Motor neuron (in vitro differentiated cells): Measurements from ENCODE around the gene CAMK2B. TPM values are rescaled to one million over a fixed set of nuclear protein-coding genes. Genes with fewer than 3 reads are reported as not detected.

Experiments used
- ATAC-seq, 8 experiments: fragments of 200-7000 bp; cut with Tn5 transposase; replicated peaks in 6 of 8; 2 replicates each; pipeline ENCODE4 v1.8.0; 2021; ENCODE audit warnings: mild to moderate bottlenecking in 8 of 8, moderate library complexity in 8 of 8
- H3K27ac ChIP-seq, 2 donors: fragments of 250-450 bp; sonication (Bioruptor Pico); 2 replicates each; pipeline ENCODE4 v1.9.0; 2021; ENCODE audit warnings: antibody characterized with exemption in 2 of 2, mild to moderate bottlenecking in 2 of 2, moderate library complexity in 1 of 2
- H3K4me1 ChIP-seq, 2 donors: fragments of 250-450 bp; sonication (Bioruptor Pico); replicated peaks in 1 of 2; 2 replicates each; pipeline ENCODE4 v1.6.1; 2021; ENCODE audit warnings: antibody characterized with exemption in 2 of 2, mild to moderate bottlenecking in 2 of 2, moderate library complexity in 1 of 2
- H3K4me3 ChIP-seq, 5 donors: fragments of 250-450 bp; sonication (Bioruptor Pico); 2 replicates each; pipeline ENCODE4 v1.9.0; 2021; ENCODE audit warnings: antibody characterized with exemption in 5 of 5, mild to moderate bottlenecking in 5 of 5, moderate library complexity in 4 of 5
- WGBS, 10 experiments: fragments of 450-650 bp; shearing (Covaris generic); methylation state at CpG; one replicate each; pipeline ENCODE4 v1.0.0; 2022; 5-methylcytosine and 5-hydroxymethylcytosine counted together
- in situ Hi-C, 9 experiments: fragments of 400-800 bp; cut with MboI; loops; one replicate each; pipeline ENCODE4 v1.15.0; 2021; ENCODE audit warnings: low sequenced_read_pairs in 9 of 9, low pct_unique_long_range_greater_than_20kb in 2 of 9; ENCODE audit not compliant: unreplicated experiment in 9 of 9
- total RNA-seq, 8 experiments: library from RNA; unstranded; fragments of 300-600 nt; gene quantifications; 2 replicates each; pipeline versions ENCODE4 v1.2.3 to v1.2.4, GENCODE V29; 2022

CAMK2B gene
- total RNA-seq, 8 experiments from 2014 or later = 2.2 to 23.4 (median 9.9) TPM

DNA sequence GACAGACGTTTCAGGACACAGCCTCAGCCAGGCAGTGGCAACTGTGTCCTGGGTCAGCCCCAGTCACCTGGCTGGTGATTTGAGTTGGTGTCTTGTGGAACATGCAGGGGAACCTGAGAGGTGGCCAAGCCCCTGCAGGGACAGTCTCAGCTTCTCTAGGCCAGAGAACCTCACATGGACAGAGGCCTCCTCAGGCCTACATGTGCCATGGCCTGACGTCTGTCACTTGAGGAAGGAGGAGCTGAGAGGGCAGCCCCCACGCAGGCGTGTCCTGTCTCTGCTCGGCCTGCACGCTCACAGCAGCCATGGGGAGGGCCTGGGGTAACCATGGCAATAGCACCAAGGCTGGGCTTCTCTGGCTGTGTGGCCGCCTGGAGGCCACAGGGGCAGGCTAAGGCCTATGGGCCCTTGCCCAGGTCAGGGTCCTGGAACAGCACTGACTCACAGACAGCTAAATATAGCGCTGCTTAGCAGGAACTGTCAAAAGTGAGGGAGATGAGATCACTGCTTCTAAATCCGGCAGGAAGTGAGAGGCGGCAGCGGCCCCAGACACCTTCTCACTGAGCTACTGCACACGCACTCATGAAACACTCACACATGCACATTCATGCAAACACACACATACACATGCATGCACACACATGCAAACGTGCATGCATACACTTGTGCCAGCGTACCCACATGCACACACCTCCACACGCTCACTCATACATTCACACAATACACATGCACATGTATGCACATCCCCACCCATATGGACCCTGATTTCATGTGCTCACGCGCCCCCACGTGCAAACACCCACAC is 67.6 kb downstream of the CAMK2B start:
- 18 to 100% (median 63%) methylated on average over 1 to 13 of the region's 18 CpGs; no CpG with 5 or more reads in 3 of the 10 experiments for WGBS, 10 experiments
- peak overlapping the region; percentile 64 to 91 for H3K27ac ChIP-seq
- in situ Hi-C loops = no loop called here
- no peak overlapping the region for H3K4me3 ChIP-seq
- ATAC-seq = peak; percentile 74 to 99 (median 98)
- peaks cover 16 to 27% of the 10 kb centered on the region in 2 donors for H3K4me1 ChIP-seq

DNA sequence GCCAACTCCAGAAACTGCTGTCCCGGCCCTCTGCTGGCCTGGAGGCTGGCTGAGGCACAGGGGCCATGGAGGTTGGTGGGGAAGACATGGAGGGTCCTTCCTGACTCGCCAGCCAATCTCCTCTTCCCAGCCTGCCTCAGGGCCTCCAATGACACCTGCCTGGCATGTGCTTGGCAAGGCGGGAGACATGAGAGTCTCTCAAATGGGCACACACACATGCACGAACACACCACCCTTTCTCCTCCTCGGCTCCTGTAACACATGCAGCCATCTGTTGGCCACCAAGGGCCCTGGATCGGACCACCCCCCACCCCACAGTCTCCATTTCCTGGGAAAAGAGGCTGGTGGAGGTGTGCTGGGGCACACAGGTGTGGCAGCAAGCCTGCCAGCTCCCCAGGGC is 68.2 kb downstream of the CAMK2B start:
- 76 to 100% methylated on average over 1 to 2 of the region's 6 CpGs; no CpG with 5 or more reads in 8 of the 10 experiments for WGBS, 10 experiments
- in situ Hi-C loops = no loop called here
- Histone ChIP-seq H3K4me1 (peaks cover 16 to 23% of the 10 kb centered on the region in 2 donors), H3K27ac (peak overlapping the region; percentile 64 to 91), H3K4me3 (no peak overlapping the region)
- no peak for ATAC-seq

- no peak for ATAC-seq
- Histone ChIP-seq H3K4me1 (peaks cover 16 to 23% of the 10 kb centered on the region in 2 donors), H3K27ac (peak overlapping the region in 1 of 2 donors; percentile 91), H3K4me3 (no peak overlapping the region)
- in situ Hi-C loops = no loop called here
- WGBS, 10 experiments = 80 to 100% (median 90%) methylated on average over 1 to 5 of the region's 5 CpGs; no CpG with 5 or more reads in 5 of the 10 experiments
Observed at GRCh38 chr7:44256459-44256858, 68.9 kb downstream of the CAMK2B start.

DNA sequence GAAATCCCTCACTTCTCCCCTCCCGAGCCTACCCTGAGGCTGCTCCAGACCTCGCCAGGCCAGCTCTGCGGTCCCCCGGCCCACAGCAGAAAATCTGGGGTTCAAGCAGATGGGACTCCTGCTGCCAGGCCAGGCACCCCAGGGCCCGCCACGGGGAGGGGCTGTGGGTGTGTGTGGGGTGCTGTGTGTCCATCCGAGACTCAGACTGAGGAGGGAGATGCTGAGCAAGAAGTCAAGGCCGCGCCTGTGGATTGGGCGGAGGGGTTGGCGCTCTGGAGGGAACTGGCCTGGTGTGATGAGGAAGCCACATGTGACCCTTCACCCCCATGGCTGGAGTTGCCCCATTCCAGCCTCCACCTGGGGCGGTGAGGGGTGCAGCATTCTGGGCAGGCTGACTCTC is 73.5 kb downstream of the CAMK2B start:
- Histone ChIP-seq H3K4me3 (no peak overlapping the region), H3K27ac (no peak overlapping the region), H3K4me1 (no peaks in the 10 kb centered on the region)
- in situ Hi-C loops = no loop called here
- no peak for ATAC-seq
- 92 to 100% methylated on average over 2 of the region's 12 CpGs; no CpG with 5 or more reads in 8 of the 10 experiments for WGBS, 10 experiments

GRCh38 chr7:44251269-44251668 is 74.1 kb downstream of the CAMK2B start:
- Histone ChIP-seq H3K4me3 (no peak overlapping the region), H3K27ac (no peak overlapping the region), H3K4me1 (no peaks in the 10 kb centered on the region)
- 80 to 100% (median 81%) methylated on average over 1 to 5 of the region's 10 CpGs; no CpG with 5 or more reads in 7 of the 10 experiments for WGBS, 10 experiments
- no peak for ATAC-seq
- in situ Hi-C loops = no loop called here

GRCh38 chr7:44249639-44250234 is 75.7 kb downstream of the CAMK2B start:
- peak in 1 of 8 experiments; percentile 27 for ATAC-seq
- Histone ChIP-seq H3K4me3 (no peak overlapping the region), H3K27ac (no peak overlapping the region), H3K4me1 (no peaks in the 10 kb centered on the region)
- 41 to 85% (median 73%) methylated on average over 1 to 6 of the region's 15 CpGs; no CpG with 5 or more reads in 6 of the 10 experiments for WGBS, 10 experiments
- in situ Hi-C loops = loop anchor here in 2 of 9 experiments (25.0 kb wide), 2 partner anchors 238 to 313 kb away; partner anchors contain the start of genes NUDCD3 (in 2 of the 2) and DDX56 (in 1 of the 2)

DNA sequence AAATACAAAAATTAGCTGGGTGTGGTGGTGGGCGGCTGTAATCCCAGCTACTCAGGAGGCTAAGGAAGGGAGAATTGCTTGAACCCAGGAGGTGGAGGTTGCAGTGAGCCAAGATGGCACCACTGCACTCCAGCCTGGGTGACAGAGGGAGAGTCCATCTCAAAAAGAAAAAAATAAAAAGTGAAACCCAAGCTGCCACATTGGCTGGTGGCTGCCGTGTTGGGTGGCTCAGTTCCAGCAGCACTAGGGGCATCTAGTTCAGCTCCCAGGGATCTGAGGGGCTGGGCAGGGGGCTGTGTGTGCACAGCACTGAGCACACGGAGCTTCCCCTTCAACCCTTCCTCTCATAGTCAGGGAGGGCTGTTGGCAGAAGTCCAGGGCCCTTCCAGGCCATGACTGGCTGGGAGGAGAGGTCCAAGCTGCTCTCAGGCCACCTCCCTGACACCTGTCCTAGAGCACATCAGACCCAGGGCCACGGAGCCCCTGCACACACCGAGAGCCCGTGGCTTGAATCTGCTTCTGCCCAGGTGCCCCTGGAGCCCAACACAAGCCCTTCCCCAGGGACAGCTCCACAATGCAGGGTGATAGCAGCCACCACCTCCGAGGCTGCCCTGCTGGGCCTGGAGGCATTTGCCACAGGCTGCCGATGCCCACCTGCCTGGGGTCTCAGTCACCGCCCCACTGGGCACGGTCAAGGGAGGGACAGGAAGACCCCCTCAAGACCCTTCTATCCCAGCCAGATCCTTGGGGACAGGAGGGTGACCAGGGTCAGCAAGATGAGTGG is 77.3 kb downstream of the CAMK2B start:
- Histone ChIP-seq H3K27ac (no peak overlapping the region), H3K4me3 (no peak overlapping the region), H3K4me1 (no peaks in the 10 kb centered on the region)
- ATAC-seq = no peak
- in situ Hi-C loops = loop anchor here in 2 of 9 experiments (25.0 kb wide), 2 partner anchors 239 to 314 kb away; partner anchors contain the start of genes NUDCD3 (in 2 of the 2) and DDX56 (in 1 of the 2)
- WGBS, 10 experiments = 50 to 100% (median 80%) methylated on average over 1 to 2 of the region's 10 CpGs; no CpG with 5 or more reads in 6 of the 10 experiments

GRCh38 chr7:44246396-44247113 is 78.8 kb downstream of the CAMK2B start:
- WGBS, 10 experiments = 72 to 100% (median 97%) methylated on average over 1 to 3 of the region's 7 CpGs; no CpG with 5 or more reads in 4 of the 10 experiments
- ATAC-seq = no peak
- no peak overlapping the region for H3K27ac ChIP-seq
- in situ Hi-C loops = loop anchor here in 2 of 9 experiments (25.0 kb wide), 2 partner anchors 241 to 316 kb away; partner anchors contain the start of genes NUDCD3 (in 2 of the 2) and DDX56 (in 1 of the 2)
- H3K4me3 ChIP-seq = no peak overlapping the region
- no peaks in the 10 kb centered on the region for H3K4me1 ChIP-seq

- peak in 1 of 8 experiments; percentile 12 for ATAC-seq
- Histone ChIP-seq H3K4me1 (no peaks in the 10 kb centered on the region), H3K4me3 (no peak overlapping the region), H3K27ac (no peak overlapping the region)
- in situ Hi-C loops = loop anchor here in 2 of 9 experiments (25.0 kb wide), 2 partner anchors 243 to 318 kb away; partner anchors contain the start of genes NUDCD3 (in 2 of the 2) and DDX56 (in 1 of the 2)
- WGBS, 10 experiments = 33 to 100% (median 54%) methylated on average over 2 to 3 of the region's 8 CpGs; no CpG with 5 or more reads in 5 of the 10 experiments
Observed at GRCh38 chr7:44244282-44244681, 81.1 kb downstream of the CAMK2B start.

- no peak for ATAC-seq
- in situ Hi-C loops = loop anchor here in 2 of 9 experiments (25.0 kb wide), 2 partner anchors 245 to 320 kb away; partner anchors contain the start of genes NUDCD3 (in 2 of the 2) and DDX56 (in 1 of the 2)
- 85 to 93% methylated on average over 3 to 8 of the region's 10 CpGs; no CpG with 5 or more reads in 8 of the 10 experiments for WGBS, 10 experiments
- Histone ChIP-seq H3K27ac (no peak overlapping the region), H3K4me1 (no peaks in the 10 kb centered on the region), H3K4me3 (no peak overlapping the region)
Observed at GRCh38 chr7:44242091-44242490, 83.3 kb downstream of the CAMK2B start.

- no peak overlapping the region for H3K27ac ChIP-seq
- 0 to 20% (median 0%) methylated on average over 1 of the region's 10 CpGs; no CpG with 5 or more reads in 7 of the 10 experiments for WGBS, 10 experiments
- H3K4me3 ChIP-seq = no peak overlapping the region
- ATAC-seq = peak; percentile 78 to 93 (median 84)
- peaks cover 2% of the 10 kb centered on the region in 2 donors for H3K4me1 ChIP-seq
- in situ Hi-C loops = loop anchor here in 2 of 9 experiments (25.0 kb wide), 2 partner anchors 246 to 321 kb away; partner anchors contain the start of genes NUDCD3 (in 2 of the 2) and DDX56 (in 1 of the 2)
Observed at GRCh38 chr7:44240983-44241510, 84.3 kb downstream of the CAMK2B start.
